A549 (cell line): ENCODE measurements around the gene SNX10. TPM values are rescaled to one million over a fixed set of nuclear protein-coding genes. Genes with fewer than 3 reads are reported as not detected.

ENCODE experiments used
- ATAC-seq, 2 experiments: fragments of 200-7000 bp in 1 of 2; fragments of >200 bp in 1 of 2; cut with Nextera tagmentation in 1 of 2; cut with Tn5 transposase in 1 of 2; 3 replicates each; pipeline versions ENCODE4 v1.8.0 to v1.9.1; 2018 to 2020; ENCODE audit warnings: mild to moderate bottlenecking in 1 of 2, moderate library complexity in 1 of 2
- CTCF ChIA-PET: fragments of 300-600 bp; sonication (Branson Sonifier 250); formaldehyde crosslinking; extraction: SDS; loops from one replicate; lab custom pipeline; 2021; ENCODE audit warnings: antibody characterized with exemption, inconsistent platforms; lab: Yijun Ruan, JAX
- POLR2A ChIA-PET: fragments of 350-600 bp; formaldehyde crosslinking; extraction: SDS; loops from one replicate; lab custom pipeline; 2021; ENCODE audit warnings: antibody characterized with exemption, inconsistent platforms; lab: Yijun Ruan, JAX
- DNase-seq, 2 experiments: peaks; one replicate each; pipeline versions ENCODE4 v3.0.0 to v3.0.0-alpha.2; 2011 to 2016; ENCODE audit warnings: low read depth in 1 of 2, low spot score in 1 of 2
- FAIRE-seq: peaks from 2 replicates; lab custom pipeline; 2011; peaks lifted over from hg19 to GRCh38; lab: Jason Lieb, UNC
- H3K27ac ChIP-seq, 2 experiments: fragments of >200 bp; sonication (Bioruptor Twin); formaldehyde crosslinking; 3 replicates each; pipeline ENCODE4 v1.5.1; 2016 to 2017
- H3K4me1 ChIP-seq: fragments of >200 bp; sonication (Bioruptor Twin); formaldehyde crosslinking; 3 replicates; pipeline ENCODE4 v1.6.1; 2016
- H3K4me2 ChIP-seq: fragments of >200 bp; sonication (Bioruptor Twin); formaldehyde crosslinking; 3 replicates; pipeline ENCODE4 v1.6.1; 2016
- H3K4me3 ChIP-seq: fragments of >200 bp; sonication (Bioruptor Twin); formaldehyde crosslinking; 3 replicates; pipeline ENCODE4 v1.5.1; 2016
- H3K9me3 ChIP-seq: fragments of >200 bp; sonication (Bioruptor Twin); formaldehyde crosslinking; 3 replicates; pipeline ENCODE4 v1.6.1; 2016
- ATOH8 ChIP-seq: fragments of 250-450 bp; sonication (Bioruptor Pico); IDR thresholded peaks from 2 replicates; pipeline ENCODE4 v1.5.0; 2020; ENCODE audit warnings: low read depth, mild to moderate bottlenecking, moderate library complexity
- BCL3 ChIP-seq: fragments of >200 bp; sonication (Bioruptor Twin); formaldehyde crosslinking; IDR thresholded peaks from 3 replicates; pipeline ENCODE4 v1.6.1; 2016
- BHLHE40 ChIP-seq: IDR thresholded peaks from 2 replicates; pipeline ENCODE4 v1.6.1; 2012; ENCODE audit warnings: low read depth, low read length, inconsistent platforms
- CBX8 ChIP-seq: fragments of 200-600 bp; sonication (generic); IDR thresholded peaks from 2 replicates; pipeline ENCODE4 v1.6.1; 2016
- CEBPB ChIP-seq, 2 experiments: fragments of >200 bp in 1 of 2; sonication (Bioruptor Twin) in 1 of 2; formaldehyde crosslinking in 1 of 2; IDR thresholded peaks; 2 replicates each; pipeline ENCODE4 v1.6.1; 2012 to 2016
- CHD2 ChIP-seq: fragments of 150-350 bp; IDR thresholded peaks from 2 replicates; pipeline ENCODE4 v1.6.1; 2014; ENCODE audit warnings: low read length; ENCODE audit not compliant: partially characterized antibody
- EHMT2 ChIP-seq: fragments of 200-600 bp; sonication (generic); IDR thresholded peaks from 2 replicates; pipeline ENCODE4 v1.6.1; 2016; ENCODE audit warnings: antibody characterized with exemption, low read depth, mild to moderate bottlenecking, moderate library complexity
- ELK1 ChIP-seq: fragments of 150-350 bp; IDR thresholded peaks from 2 replicates; pipeline ENCODE4 v1.6.1; 2014; ENCODE audit warnings: low read depth, mild to moderate bottlenecking, low read length
- ESRRA ChIP-seq: fragments of 150-350 bp; IDR thresholded peaks from 2 replicates; pipeline ENCODE4 v1.6.1; 2014; ENCODE audit warnings: mild to moderate bottlenecking, low read length, borderline replicate concordance
- FOSL2 ChIP-seq, 2 experiments: fragments of 450-650 bp in 1 of 2; fragments of >200 bp in 1 of 2; sonication (Bioruptor Twin) in 1 of 2; formaldehyde crosslinking; IDR thresholded peaks; 2 replicates each; pipeline versions ENCODE4 v1.5.0 to v1.6.1; 2016 to 2020; ENCODE audit warnings: mild to moderate bottlenecking in 1 of 2, moderate library complexity in 1 of 2
- HEYL ChIP-seq: fragments of 250-450 bp; sonication (Bioruptor Pico); IDR thresholded peaks from 2 replicates; pipeline ENCODE4 v1.8.0; 2021; ENCODE audit warnings: mild to moderate bottlenecking, moderate library complexity
- HOXA7 ChIP-seq: fragments of 250-450 bp; sonication (Bioruptor Pico); IDR thresholded peaks from 2 replicates; pipeline ENCODE4 v1.5.0; 2020; ENCODE audit warnings: mild to moderate bottlenecking, moderate library complexity
- HOXB5 ChIP-seq: fragments of 250-450 bp; sonication (Bioruptor Pico); IDR thresholded peaks from 2 replicates; pipeline ENCODE4 v1.5.0; 2020; ENCODE audit warnings: mild to moderate bottlenecking, moderate library complexity
- JUN ChIP-seq, 2 experiments: fragments of >200 bp; sonication (Bioruptor Twin); formaldehyde crosslinking; IDR thresholded peaks; 2 replicates in 1 of 2; 3 replicates in 1 of 2; pipeline ENCODE4 v1.6.1; 2016 to 2017
- JUNB ChIP-seq: fragments of >200 bp; sonication (Bioruptor Twin); formaldehyde crosslinking; IDR thresholded peaks from 2 replicates; pipeline ENCODE4 v1.6.1; 2016
- KDM1A ChIP-seq: fragments of 200-600 bp; sonication (generic); IDR thresholded peaks from 2 replicates; pipeline ENCODE4 v1.6.1; 2016; ENCODE audit warnings: low read depth, mild to moderate bottlenecking
- MAFK ChIP-seq: fragments of 450-650 bp; IDR thresholded peaks from 2 replicates; pipeline ENCODE4 v1.6.1; 2014; ENCODE audit not compliant: partially characterized antibody
- MAZ ChIP-seq: fragments of 150-350 bp; IDR thresholded peaks from 2 replicates; pipeline ENCODE4 v1.6.1; 2014; ENCODE audit warnings: antibody characterized with exemption, low read depth, low read length, borderline replicate concordance
- NPAS2 ChIP-seq: fragments of 250-450 bp; sonication (Bioruptor Pico); IDR thresholded peaks from 2 replicates; pipeline ENCODE4 v1.8.0; 2022; ENCODE audit warnings: mild to moderate bottlenecking, moderate library complexity, borderline replicate concordance
- PHF8 ChIP-seq: fragments of 200-600 bp; sonication (generic); IDR thresholded peaks from 2 replicates; pipeline ENCODE4 v1.6.1; 2016; ENCODE audit warnings: low read depth, mild to moderate bottlenecking, antibody characterized with exemption, moderate library complexity, borderline replicate concordance
- RAD21 ChIP-seq, 2 experiments: fragments of >200 bp in 1 of 2; sonication (Bioruptor Twin) in 1 of 2; formaldehyde crosslinking in 1 of 2; IDR thresholded peaks in 1 of 2; conservative IDR thresholded peaks in 1 of 2; 2 replicates in 1 of 2; 3 replicates in 1 of 2; pipeline ENCODE4 v1.6.1; 2012 to 2018; ENCODE audit warnings: inconsistent platforms in 1 of 2
- RCOR1 ChIP-seq: fragments of 150-350 bp; IDR thresholded peaks from 2 replicates; pipeline ENCODE4 v1.6.1; 2014; ENCODE audit warnings: antibody characterized with exemption, low read length, low read depth
- RNF2 ChIP-seq: fragments of 200-600 bp; sonication (generic); IDR thresholded peaks from 2 replicates; pipeline ENCODE4 v1.6.1; 2016; ENCODE audit warnings: low read depth, mild to moderate bottlenecking, antibody characterized with exemption, moderate library complexity, borderline replicate concordance
- SMC3 ChIP-seq: fragments of >200 bp; sonication (Bioruptor Twin); formaldehyde crosslinking; IDR thresholded peaks from 3 replicates; pipeline ENCODE4 v1.6.1; 2018; ENCODE audit warnings: inconsistent platforms
- TFCP2L1 ChIP-seq: fragments of 250-450 bp; sonication (Bioruptor Pico); IDR thresholded peaks from 2 replicates; pipeline ENCODE4 v1.5.0; 2021; ENCODE audit warnings: mild to moderate bottlenecking
- ZC3H11A ChIP-seq: fragments of 450-650 bp; IDR thresholded peaks from 2 replicates; pipeline ENCODE4 v1.6.1; 2014; ENCODE audit warnings: antibody characterized with exemption, mild to moderate bottlenecking
- ZFP36 ChIP-seq: fragments of 450-650 bp; IDR thresholded peaks from 2 replicates; pipeline ENCODE4 v1.6.1; 2014; ENCODE audit warnings: borderline replicate concordance; ENCODE audit not compliant: partially characterized antibody
- WGBS: methylation state at CpG from one replicate; pipeline ENCODE4 v1.1.6; 2017; ENCODE audit errors: missing lambda C conversion rate; 5-methylcytosine and 5-hydroxymethylcytosine counted together
- polyA plus RNA-seq, 4 experiments: library from polyadenylated mRNA; depleted of rRNA in 3 of 4; stranded (reverse); fragments of >200 nt; fragmentation: RNase III in 1 of 4; extraction: RNeasy Plus Mini Kit Qiagen cat#74134 plus additional on column Dnase treatment in 1 of 4; gene quantifications; 2 replicates in 3 of 4; 3 replicates in 1 of 4; pipeline ENCODE4 v1.2.3, GENCODE V29; 2011 to 2017

Gene SNX10
- polyA plus RNA-seq, 2 of the 4 experiments (the other 2 are of a cell fraction) = 4.5 to 12.6 TPM

- CTCF ChIA-PET = no interaction called here
- H3K9me3 ChIP-seq = no peaks in the 10 kb centered on the region
- WGBS = 61% methylated on average over 7 of the region's 7 CpGs
- no peak overlapping the region for H3K27ac ChIP-seq
- FAIRE-seq = no peak
- ATAC-seq = peak; percentile 34 to 50; a peak in 4 of 6 replicates
- no peak overlapping the region for H3K4me3 ChIP-seq
- TF ChIP-seq RNF2 = no peak
- no peak for TF ChIP-seq HOXB5
- no peak for TF ChIP-seq SMC3
- no peak for TF ChIP-seq HEYL (CRISPR knock-in tag)
- no peak for TF ChIP-seq BHLHE40
- TF ChIP-seq EHMT2 = no peak
- TF ChIP-seq PHF8 = no peak
- no peak for TF ChIP-seq RCOR1
- no peak for TF ChIP-seq TFCP2L1
- TF ChIP-seq ESRRA = no peak
- no peak for TF ChIP-seq KDM1A
- no peak for TF ChIP-seq MAFK
- H3K4me2 ChIP-seq = no peak overlapping the region
- no peaks in the 10 kb centered on the region for H3K4me1 ChIP-seq
- POLR2A ChIA-PET = no interaction called here
- DNase-seq = no peak
These were observed 37.1 kb downstream of the SNX10 start for GRCh38 chr7:26328498-26329390.

GRCh38 chr7:26329520-26330255 is 38.0 kb downstream of the SNX10 start:
- POLR2A ChIA-PET = no interaction called here

More at GRCh38 chr7:26329520-26330255, 38.0 kb downstream of the SNX10 start:
- Histone ChIP-seq H3K4me1 (no peaks in the 10 kb centered on the region), H3K4me3 (no peak overlapping the region), H3K4me2 (no peak overlapping the region), H3K9me3 (no peaks in the 10 kb centered on the region), H3K27ac (no peak overlapping the region)
- WGBS = 71% methylated on average over 13 of the region's 13 CpGs
- ATAC-seq (no peak), FAIRE-seq (no peak), DNase-seq (no peak)
- CTCF ChIA-PET = interaction anchor here (0.6 to 0.8 kb wide), 2 partner anchors 35 to 437 kb away, joined by 3 read pairs; no protein-coding TSS in a partner anchor
- TF ChIP-seq ZC3H11A (no peak), ATOH8 (CRISPR knock-in tag) (no peak), CHD2 (no peak), NPAS2 (CRISPR knock-in tag) (no peak), ZFP36 (no peak), HOXA7 (CRISPR knock-in tag) (no peak), MAZ (no peak), HEYL (CRISPR knock-in tag) (no peak), FOSL2 (IDR thresholded peaks at IDR 0.05) (no peak), FOSL2 (CRISPR knock-in tag; IDR thresholded peaks at IDR 0.05) (no peak), CBX8 (no peak), ELK1 (no peak), BCL3 (no peak), CEBPB (IDR thresholded peaks at IDR 0.05) (no peak), JUN (IDR thresholded peaks at IDR 0.05) (no peak), JUNB (no peak), RAD21 (conservative IDR thresholded peaks at IDR 0.05 in 1 of 2, IDR thresholded peaks at IDR 0.05 in 1 of 2) (no peak)
